SU-DHL-6 (cell line): ENCODE data around the gene SPDYE4.

Source experiments
- H2AFZ ChIP-seq: fragments of 200-600 bp; sonication (generic); 2 replicates; pipeline ENCODE4 v1.6.1; 2014; ENCODE audit warnings: low read depth, mild to moderate bottlenecking, moderate library complexity, mixed read lengths, antibody characterized with exemption, low read length; ENCODE audit not compliant: severe bottlenecking
- H3F3A ChIP-seq: fragments of 200-600 bp; shearing (Covaris generic); 2 replicates; pipeline ENCODE4 v1.6.0; 2016; ENCODE audit warnings: antibody characterized with exemption, mild to moderate bottlenecking; ENCODE audit not compliant: insufficient read depth
- H3K27ac ChIP-seq: fragments of 200-600 bp; sonication (generic); 2 replicates; pipeline ENCODE4 v1.5.1; 2016; ENCODE audit warnings: low read depth, mild to moderate bottlenecking, low read length, moderate library complexity, mixed read lengths
- H3K27me3 ChIP-seq: fragments of 200-600 bp; sonication (generic), shearing (Covaris generic); 2 replicates; pipeline ENCODE4 v1.6.0; 2014; ENCODE audit warnings: mild to moderate bottlenecking, low read length
- H3K36me3 ChIP-seq: fragments of 200-600 bp; sonication (generic); 2 replicates; pipeline ENCODE4 v1.6.1; 2014; ENCODE audit warnings: mild to moderate bottlenecking, low read length, mixed read lengths
- H3K4me2 ChIP-seq: fragments of 300-600, 200-600 bp; shearing (Covaris generic), sonication (generic); 2 replicates; pipeline ENCODE4 v1.6.0; 2014; ENCODE audit warnings: low read length, low read depth, mild to moderate bottlenecking; ENCODE audit not compliant: poor library complexity, severe bottlenecking
- H3K4me3 ChIP-seq: fragments of 200-600 bp; sonication (generic); 2 replicates; pipeline ENCODE4 v1.5.1; 2014; ENCODE audit warnings: antibody characterized with exemption, low read length, mild to moderate bottlenecking, mixed read lengths; ENCODE audit not compliant: insufficient read depth, poor library complexity, severe bottlenecking
- H3K79me2 ChIP-seq: fragments of 200-600 bp; sonication (generic); 2 replicates; pipeline ENCODE4 v1.6.1; 2014; ENCODE audit warnings: mild to moderate bottlenecking, low read length, moderate library complexity; ENCODE audit not compliant: insufficient read depth
- H3K9ac ChIP-seq: fragments of 200-600 bp; sonication (generic); 2 replicates; pipeline ENCODE4 v1.7.0; 2014; ENCODE audit warnings: mild to moderate bottlenecking, low read length
- H3K9me2 ChIP-seq: fragments of 200-600 bp; sonication (generic); replicated peaks from 2 replicates; pipeline ENCODE4 v1.6.1; 2014; ENCODE audit warnings: low read length; ENCODE audit not compliant: insufficient read depth
- H3K9me3 ChIP-seq: fragments of 200-600 bp; sonication (generic); 2 replicates; pipeline ENCODE4 v1.6.1; 2014; ENCODE audit warnings: low read length, mixed read lengths; ENCODE audit not compliant: insufficient read depth
- H4K20me1 ChIP-seq: fragments of 200-600 bp; sonication (generic); 2 replicates; pipeline ENCODE4 v1.6.1; 2014; ENCODE audit warnings: low read depth, mild to moderate bottlenecking, antibody characterized with exemption, low read length, moderate library complexity, mixed read lengths
- CTCF ChIP-seq: fragments of 200-600 bp; sonication (generic); IDR thresholded peaks from one replicate; pipeline ENCODE4 v1.5.1; 2017; ENCODE audit warnings: antibody characterized with exemption, mild to moderate bottlenecking, low read length, moderate library complexity; ENCODE audit not compliant: insufficient read depth, poor library complexity, severe bottlenecking
- EZH2phosphoT487 ChIP-seq: fragments of 200-600 bp; sonication (generic), shearing (Covaris generic); conservative IDR thresholded peaks from 2 replicates; pipeline ENCODE4 v1.6.1; 2018; ENCODE audit warnings: mild to moderate bottlenecking, antibody characterized with exemption, low read length, moderate library complexity, mixed read lengths

SPDYE4 gene

GRCh38 chr17:8741771-8742170 is 16.6 kb downstream of the SPDYE4 start:
- Histone ChIP-seq H3K9ac (no peak overlapping the region), H3K4me2 (no peak overlapping the region), H3K9me2 (no peaks in the 10 kb centered on the region), H3K4me3 (no peak overlapping the region), H4K20me1 (no peaks in the 10 kb centered on the region), H3K79me2 (no peaks in the 10 kb centered on the region), H3F3A (no peaks in the 10 kb centered on the region), H3K36me3 (no peaks in the 10 kb centered on the region), H3K27me3 (no peaks in the 10 kb centered on the region), H2AFZ (no peak overlapping the region), H3K27ac (no peak overlapping the region), H3K9me3 (no peaks in the 10 kb centered on the region)
- TF ChIP-seq EZH2phosphoT487 (no peak), CTCF (no peak)

GRCh38 chr17:8741366-8741765 is 17.0 kb downstream of the SPDYE4 start:
- Histone ChIP-seq H3K4me3 (no peak overlapping the region), H3K9me2 (no peaks in the 10 kb centered on the region), H3K79me2 (no peaks in the 10 kb centered on the region), H3K27ac (no peak overlapping the region), H3K36me3 (no peaks in the 10 kb centered on the region), H3K9me3 (no peaks in the 10 kb centered on the region), H2AFZ (no peak overlapping the region), H3K27me3 (no peaks in the 10 kb centered on the region), H3K9ac (no peak overlapping the region), H3F3A (no peaks in the 10 kb centered on the region), H3K4me2 (no peak overlapping the region), H4K20me1 (no peaks in the 10 kb centered on the region)
- TF ChIP-seq CTCF (no peak), EZH2phosphoT487 (no peak)

- Histone ChIP-seq H3K4me2 (no peak overlapping the region), H3K9me3 (no peaks in the 10 kb centered on the region), H3K9me2 (no peaks in the 10 kb centered on the region), H3K9ac (no peak overlapping the region), H3K27me3 (no peaks in the 10 kb centered on the region), H3K27ac (no peak overlapping the region), H3K79me2 (no peaks in the 10 kb centered on the region), H3K36me3 (no peaks in the 10 kb centered on the region), H4K20me1 (no peaks in the 10 kb centered on the region), H2AFZ (no peak overlapping the region), H3F3A (no peaks in the 10 kb centered on the region), H3K4me3 (no peak overlapping the region)
- TF ChIP-seq CTCF (no peak), EZH2phosphoT487 (no peak)
Measured at GRCh38 chr17:8740486-8740885, 17.9 kb downstream of the SPDYE4 start.

GRCh38 chr17:8739097-8739496 is 19.2 kb downstream of the SPDYE4 start:
- Histone ChIP-seq H3F3A (no peaks in the 10 kb centered on the region), H3K9ac (no peak overlapping the region), H3K9me2 (no peaks in the 10 kb centered on the region), H2AFZ (no peak overlapping the region), H3K27ac (no peak overlapping the region), H3K4me2 (no peak overlapping the region), H3K79me2 (no peaks in the 10 kb centered on the region), H3K4me3 (no peak overlapping the region), H3K27me3 (no peaks in the 10 kb centered on the region), H3K9me3 (no peaks in the 10 kb centered on the region), H4K20me1 (no peaks in the 10 kb centered on the region), H3K36me3 (no peaks in the 10 kb centered on the region)
- no peak for TF ChIP-seq EZH2phosphoT487
